SK-N-SH (cell line): ENCODE results near the gene LRRC26. TPM values are rescaled to one million over a fixed set of nuclear protein-coding genes. Genes with fewer than 3 reads are reported as not detected.

Experiments used
- CTCF ChIA-PET: fragments of 300-600, 350-600 bp; formaldehyde crosslinking; extraction: SDS; loops from one replicate; lab custom pipeline; 2021; lab: Yijun Ruan, JAX
- POLR2A ChIA-PET: fragments of 350-600 bp; sonication (Branson Sonifier 250); formaldehyde crosslinking; extraction: SDS; loops from one replicate; lab custom pipeline; 2020; ENCODE audit warnings: antibody characterized with exemption, inconsistent platforms; lab: Yijun Ruan, JAX
- DNase-seq: peaks from one replicate; pipeline ENCODE4 v3.0.0; 2012
- H2AFZ ChIP-seq: fragments of 200-600 bp; sonication (generic); 2 replicates; pipeline ENCODE4 v1.8.1; 2016; ENCODE audit warnings: antibody characterized with exemption, mild to moderate bottlenecking, low read depth
- H3F3A ChIP-seq: fragments of 200-600 bp; sonication (generic); replicated peaks from 2 replicates; pipeline ENCODE3; 2016; ENCODE audit warnings: antibody characterized with exemption, mild to moderate bottlenecking; ENCODE audit not compliant: insufficient read depth
- H3K27ac ChIP-seq, 2 experiments: fragments of 200-500 bp in 1 of 2; fragments of 200-600 bp in 1 of 2; sonication (Bioruptor generic) in 1 of 2; sonication (generic), shearing (Covaris generic) in 1 of 2; 2 replicates each; pipeline versions ENCODE4 v1.5.1 to v1.6.1; 2014 to 2016; ENCODE audit warnings: low read depth in 2 of 2, inconsistent platforms in 1 of 2, low read length in 1 of 2, mild to moderate bottlenecking in 1 of 2, mixed read lengths in 1 of 2
- H3K27me3 ChIP-seq: fragments of 200-600 bp; sonication (generic), shearing (Covaris generic); 2 replicates; pipeline ENCODE4 v1.6.1; 2016; ENCODE audit warnings: mixed run types; ENCODE audit not compliant: insufficient read depth
- H3K36me3 ChIP-seq, 2 experiments: fragments of 200-500 bp in 1 of 2; fragments of 200-600 bp in 1 of 2; sonication (Bioruptor generic) in 1 of 2; sonication (generic) in 1 of 2; replicated peaks in 1 of 2; 2 replicates each; pipeline versions ENCODE3 to v1.5.1; 2014 to 2016; ENCODE audit warnings: low read length in 1 of 2, mild to moderate bottlenecking in 1 of 2; ENCODE audit not compliant: insufficient read depth in 2 of 2, control insufficient read depth in 1 of 2
- H3K4me1 ChIP-seq, 2 experiments: fragments of 200-500 bp in 1 of 2; fragments of 200-600 bp in 1 of 2; sonication (Bioruptor generic) in 1 of 2; sonication (generic), shearing (Covaris generic) in 1 of 2; 2 replicates each; pipeline versions ENCODE4 v1.5.1 to v1.6.1; 2014 to 2016; ENCODE audit warnings: low read depth in 1 of 2, low read length in 1 of 2, mixed run types in 1 of 2; ENCODE audit not compliant: insufficient read depth in 2 of 2, control insufficient read depth in 1 of 2
- H3K4me2 ChIP-seq: fragments of 200-600 bp; sonication (generic), shearing (Covaris generic); 2 replicates; pipeline ENCODE4 v1.6.1; 2017; ENCODE audit warnings: mixed run types
- H3K4me3 ChIP-seq, 2 experiments: fragments of 200-500 bp in 1 of 2; fragments of 200-600 bp in 1 of 2; sonication (Bioruptor generic) in 1 of 2; sonication (generic), shearing (Covaris generic) in 1 of 2; 2 replicates each; pipeline versions ENCODE4 v1.5.1 to v1.8.1; 2014 to 2016; ENCODE audit warnings: low read depth in 2 of 2, inconsistent platforms in 1 of 2, low read length in 1 of 2, mild to moderate bottlenecking in 1 of 2, mixed read lengths in 1 of 2, moderate library complexity in 1 of 2
- H3K79me2 ChIP-seq: fragments of 200-600 bp; sonication (generic); 2 replicates; pipeline ENCODE4 v1.8.1; 2017; ENCODE audit warnings: mild to moderate bottlenecking; ENCODE audit not compliant: insufficient read depth
- H3K9ac ChIP-seq: fragments of 200-600 bp; sonication (generic); 2 replicates; pipeline ENCODE4 v1.6.1; 2017; ENCODE audit warnings: mixed run types
- H3K9me2 ChIP-seq: fragments of 200-600 bp; sonication (generic); 2 replicates; pipeline ENCODE4 v1.6.1; 2017; ENCODE audit warnings: mixed run types
- H3K9me3 ChIP-seq: fragments of 200-600 bp; sonication (generic); 2 replicates; pipeline ENCODE4 v1.6.1; 2017; ENCODE audit warnings: mixed run types, mild to moderate bottlenecking, moderate library complexity
- H4K20me1 ChIP-seq: fragments of 200-600 bp; sonication (generic); 2 replicates; pipeline ENCODE4 v1.6.1; 2017; ENCODE audit warnings: mild to moderate bottlenecking, mixed run types; ENCODE audit not compliant: insufficient read depth
- CHD2 ChIP-seq: fragments of 150-350 bp; IDR thresholded peaks from 2 replicates; pipeline ENCODE4 v1.6.1; 2018; ENCODE audit warnings: low read length; ENCODE audit not compliant: partially characterized antibody
- ELF1 ChIP-seq: IDR thresholded peaks from 2 replicates; pipeline ENCODE4 v1.4.0; 2012
- EP300 ChIP-seq, 2 experiments: IDR thresholded peaks; 2 replicates each; pipeline versions ENCODE4 v1.4.0 to v1.6.1; 2012; ENCODE audit warnings: borderline replicate concordance in 1 of 2, low read depth in 1 of 2, low read length in 1 of 2
- EZH2phosphoT487 ChIP-seq: fragments of 200-600 bp; sonication (generic); IDR thresholded peaks from 2 replicates; pipeline ENCODE4 v1.6.1; 2017; ENCODE audit warnings: low read depth, mixed run types, mild to moderate bottlenecking, antibody characterized with exemption, moderate library complexity, borderline replicate concordance
- FOSL2 ChIP-seq: IDR thresholded peaks from 2 replicates; pipeline ENCODE4 v1.4.0; 2012; ENCODE audit warnings: low read depth, mild to moderate bottlenecking, moderate library complexity, borderline replicate concordance
- FOXM1 ChIP-seq: IDR thresholded peaks from 2 replicates; pipeline ENCODE4 v1.4.0; 2012; ENCODE audit warnings: low read depth, mild to moderate bottlenecking
- GATA2 ChIP-seq: sonication (generic); formaldehyde crosslinking; IDR thresholded peaks from 2 replicates; pipeline ENCODE4 v1.5.0; 2020; ENCODE audit warnings: mild to moderate bottlenecking, missing genetic modification reagents
- NFIC ChIP-seq: IDR thresholded peaks from 2 replicates; pipeline ENCODE4 v1.4.0; 2012; ENCODE audit warnings: borderline replicate concordance
- NRF1 ChIP-seq: IDR thresholded peaks from 2 replicates; pipeline ENCODE4 v1.6.1; 2012; ENCODE audit warnings: low read depth, mild to moderate bottlenecking, low read length
- PBX3 ChIP-seq: IDR thresholded peaks from 2 replicates; pipeline ENCODE4; 2012
- REST ChIP-seq: IDR thresholded peaks from 2 replicates; pipeline ENCODE4 v1.6.1; 2012; ENCODE audit warnings: mild to moderate bottlenecking, low read depth, low read length, moderate library complexity
- RXRA ChIP-seq: IDR thresholded peaks from 2 replicates; pipeline ENCODE4 v1.4.0; 2012; ENCODE audit warnings: low read depth, mild to moderate bottlenecking, borderline replicate concordance
- SIN3A ChIP-seq: IDR thresholded peaks from 2 replicates; pipeline ENCODE4 v1.6.1; 2012; ENCODE audit warnings: low read depth, mild to moderate bottlenecking, low read length, moderate library complexity, borderline replicate concordance
- TCF12 ChIP-seq: IDR thresholded peaks from 2 replicates; pipeline ENCODE4 v1.4.0; 2012
- TEAD4 ChIP-seq: IDR thresholded peaks from 2 replicates; pipeline ENCODE4 v1.4.0; 2012; ENCODE audit warnings: mild to moderate bottlenecking, borderline replicate concordance; ENCODE audit not compliant: insufficient read depth
- USF2 ChIP-seq: fragments of 150-350 bp; IDR thresholded peaks from 2 replicates; pipeline ENCODE4 v1.6.1; 2017; ENCODE audit warnings: antibody characterized with exemption, low read length, low read depth, borderline replicate concordance
- YY1 ChIP-seq: IDR thresholded peaks from 2 replicates; pipeline ENCODE4 v1.4.0; 2012; ENCODE audit warnings: low read depth, mild to moderate bottlenecking
- WGBS: methylation state at CpG from one replicate; pipeline ENCODE4 v1.1.6; 2017; ENCODE audit warnings: low lambda C conversion rate; 5-methylcytosine and 5-hydroxymethylcytosine counted together
- polyA plus RNA-seq, 3 experiments: library from polyadenylated mRNA; depleted of rRNA; stranded (reverse); fragments of >200 nt; gene quantifications; 2 replicates each; pipeline ENCODE4 v1.2.3, GENCODE V29; 2012

LRRC26 gene
- polyA plus RNA-seq, 1 of the 3 experiments (the other 2 are of a cell fraction): not detected

- TF ChIP-seq REST: peak; percentile 43; the same call in 1 of the 2 replicates
- peak; percentile 91 for TF ChIP-seq YY1
- no peak for TF ChIP-seq EZH2phosphoT487
- TF ChIP-seq GATA2 (CRISPR knock-in tag): no peak
- no peak for TF ChIP-seq TEAD4
- peak; percentile 59 for TF ChIP-seq CHD2
- no peak for TF ChIP-seq NFIC
- no peak for TF ChIP-seq FOSL2
Measured at GRCh38 chr9:137205126-137206069, 35.5 kb upstream of the LRRC26 start, which contains the start of the genes NDOR1 and TMEM203 (continued).

GRCh38 chr9:137204731-137205125 lies 34.9 kb upstream of the LRRC26 start:
- H3K9ac ChIP-seq: peak overlapping the region; percentile 99
- POLR2A ChIA-PET: interaction anchor here (0.6 to 1.5 kb wide), 9 partner anchors 9 to 165 kb away, joined by 3 to 6 read pairs (median 3); partner anchors contain the start of genes RNF224 and SSNA1
- TF ChIP-seq FOXM1 (no peak), TEAD4 (no peak), USF2 (no peak), EP300 (IDR thresholded peaks at IDR 0.05; ENCODE audit: borderline replicate concordance in 1 of 2, low read depth in 1 of 2, low read length in 1 of 2) (no peak), PBX3 (no peak), CHD2 (no peak), NRF1 (no peak), SIN3A (no peak), FOSL2 (no peak), TCF12 (no peak), ELF1 (no peak), RXRA (no peak)
- H4K20me1 ChIP-seq: no peaks in the 10 kb centered on the region
- peak overlapping the region; percentile 56; the same call in 1 of the 2 replicates for H2AFZ ChIP-seq
- H3K36me3 ChIP-seq: no peaks in the 10 kb centered on the region
- H3K4me1 ChIP-seq: peaks cover 11 to 38% of the 10 kb centered on the region in 2 experiments
- peaks cover 69% of the 10 kb centered on the region for H3K79me2 ChIP-seq
- no peak overlapping the region; a peak in 1 of 4 replicates for H3K27ac ChIP-seq
- H3K9me3 ChIP-seq: no peaks in the 10 kb centered on the region
- H3K4me2 ChIP-seq: peak overlapping the region; percentile 100
- no peaks in the 10 kb centered on the region for H3K9me2 ChIP-seq
- DNase-seq: no peak
- CTCF ChIA-PET: interaction anchor here (0.8 to 2.5 kb wide), 6 partner anchors 15 to 155 kb away, joined by 4 to 9 read pairs (median 4); partner anchors contain the start of gene RNF224
- H3F3A ChIP-seq: peaks cover 14% of the 10 kb centered on the region
- H3K4me3 ChIP-seq: peak overlapping the region; percentile 87 to 100
- 4% methylated on average over 13 of the region's 21 CpGs for WGBS
- no peaks in the 10 kb centered on the region for H3K27me3 ChIP-seq
